Gastrocnemius medialis (tissue), 4 donors: Measurements from ENCODE around the gene CHRD.

Source experiments
- POLR2A ChIP-seq, 2 donors: fragments of 450-650 bp; IDR thresholded peaks; one replicate each; pipeline ENCODE4 v1.6.1; 2017; ENCODE audit warnings: antibody characterized with exemption in 2 of 2, mild to moderate bottlenecking in 2 of 2, moderate library complexity in 2 of 2
- TF ChIP-seq, protein P1 (sequence below), 5 experiments: fragments of 450-650 bp in 3 of 5; fragments of 200-600 bp in 2 of 5; sonication (generic) in 2 of 5; IDR thresholded peaks in 4 of 5; conservative IDR thresholded peaks in 1 of 5; 1 replicate in 4 of 5; 2 replicates in 1 of 5; pipeline ENCODE4 v1.5.1; 2016 to 2019; ENCODE audit warnings: antibody characterized with exemption in 5 of 5, mild to moderate bottlenecking in 3 of 5, moderate library complexity in 3 of 5

DNA sequence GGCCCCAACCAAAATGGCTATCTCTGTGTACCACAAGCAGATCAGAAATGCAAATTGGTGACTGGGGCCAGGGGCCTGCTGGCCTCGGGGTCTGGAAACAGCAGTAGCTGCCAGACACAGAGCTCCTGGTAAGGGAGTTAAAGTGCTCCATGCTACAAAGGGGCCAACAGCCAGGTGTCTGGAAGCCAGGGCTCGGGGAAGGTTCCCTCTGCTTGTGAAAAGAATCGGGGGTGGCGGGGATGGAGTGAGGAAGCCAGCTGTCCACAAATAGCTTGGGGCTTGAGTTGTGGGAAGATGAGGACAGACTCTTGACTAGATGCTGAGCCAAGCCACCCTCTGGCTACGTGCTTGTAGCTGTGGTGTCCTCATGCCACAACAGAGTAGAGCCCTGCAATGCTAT is 39.3 kb downstream of the CHRD start:
- TF ChIP-seq, protein P1, sequence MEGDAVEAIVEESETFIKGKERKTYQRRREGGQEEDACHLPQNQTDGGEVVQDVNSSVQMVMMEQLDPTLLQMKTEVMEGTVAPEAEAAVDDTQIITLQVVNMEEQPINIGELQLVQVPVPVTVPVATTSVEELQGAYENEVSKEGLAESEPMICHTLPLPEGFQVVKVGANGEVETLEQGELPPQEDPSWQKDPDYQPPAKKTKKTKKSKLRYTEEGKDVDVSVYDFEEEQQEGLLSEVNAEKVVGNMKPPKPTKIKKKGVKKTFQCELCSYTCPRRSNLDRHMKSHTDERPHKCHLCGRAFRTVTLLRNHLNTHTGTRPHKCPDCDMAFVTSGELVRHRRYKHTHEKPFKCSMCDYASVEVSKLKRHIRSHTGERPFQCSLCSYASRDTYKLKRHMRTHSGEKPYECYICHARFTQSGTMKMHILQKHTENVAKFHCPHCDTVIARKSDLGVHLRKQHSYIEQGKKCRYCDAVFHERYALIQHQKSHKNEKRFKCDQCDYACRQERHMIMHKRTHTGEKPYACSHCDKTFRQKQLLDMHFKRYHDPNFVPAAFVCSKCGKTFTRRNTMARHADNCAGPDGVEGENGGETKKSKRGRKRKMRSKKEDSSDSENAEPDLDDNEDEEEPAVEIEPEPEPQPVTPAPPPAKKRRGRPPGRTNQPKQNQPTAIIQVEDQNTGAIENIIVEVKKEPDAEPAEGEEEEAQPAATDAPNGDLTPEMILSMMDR (IDR thresholded peaks at IDR 0.05 in 4 of 5, conservative IDR thresholded peaks at IDR 0.05 in 1 of 5): no peak
- no peak for TF ChIP-seq POLR2A (IDR thresholded peaks at IDR 0.05)
